ENCODE measurements around the gene TMED8.
"Not testable (repeated sequence)": the region's sequence is repeated elsewhere in the genome, so short reads cannot be mapped to it uniquely, and the experiment has no call there.

The TMED8 gene

GRCh38 chr14:77376771-77377501, at the start of gene TMED8, which contains the start of gene SAMD15:
Gene TMED8 (minus strand): TSS chr14:77377094. CDS start chr14:77377053, 41 bp downstream.
Gene SAMD15 (plus strand): TSS chr14:77377379. CDS start chr14:77377419, 40 bp downstream.
- peak; percentile 74 for DNase-seq

GRCh38 chr14:77426396-77426795, 49.5 kb upstream of the TMED8 start:
- DNase-seq = no peak

GRCh38 chr14:77424862-77425261, 48.0 kb upstream of the TMED8 start:
- no peak for DNase-seq

DNA sequence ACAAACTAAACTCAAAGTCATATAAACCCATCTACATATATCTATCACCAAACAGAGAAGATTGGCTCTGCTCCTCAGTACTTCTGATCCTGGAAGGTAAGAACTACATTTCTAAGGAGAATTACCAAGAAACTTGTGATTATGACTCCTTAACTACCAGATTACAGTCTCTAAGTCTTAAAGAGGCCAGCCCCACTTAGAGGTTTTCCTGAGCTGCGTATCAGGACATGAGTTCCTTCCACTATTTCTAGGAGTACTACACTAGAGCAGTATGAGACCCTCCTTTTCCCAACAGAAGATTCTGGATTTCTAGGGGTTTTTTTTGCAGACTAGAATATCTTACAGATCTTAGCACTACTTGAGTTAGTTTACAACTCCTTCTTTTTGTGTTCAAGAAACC, 46.5 kb upstream of the TMED8 start, which contains the start of gene NOXRED1:
Gene NOXRED1, minus strand, starts transcription at position 101 of the 400 bp plus-strand sequence. CDS start 634 bp downstream, outside the sequence.
- DNase-seq = no peak

- DNase-seq = no peak
These were observed 44.3 kb upstream of the TMED8 start for GRCh38 chr14:77421201-77421600.

- no peak for DNase-seq
These were observed 39.9 kb upstream of the TMED8 start for GRCh38 chr14:77416836-77417235.

GRCh38 chr14:77416098-77416497, 39.2 kb upstream of the TMED8 start:
- DNase-seq = not testable (repeated sequence)

- DNase-seq = not testable (repeated sequence)
These were observed 38.6 kb upstream of the TMED8 start for GRCh38 chr14:77415403-77416030.

DNA sequence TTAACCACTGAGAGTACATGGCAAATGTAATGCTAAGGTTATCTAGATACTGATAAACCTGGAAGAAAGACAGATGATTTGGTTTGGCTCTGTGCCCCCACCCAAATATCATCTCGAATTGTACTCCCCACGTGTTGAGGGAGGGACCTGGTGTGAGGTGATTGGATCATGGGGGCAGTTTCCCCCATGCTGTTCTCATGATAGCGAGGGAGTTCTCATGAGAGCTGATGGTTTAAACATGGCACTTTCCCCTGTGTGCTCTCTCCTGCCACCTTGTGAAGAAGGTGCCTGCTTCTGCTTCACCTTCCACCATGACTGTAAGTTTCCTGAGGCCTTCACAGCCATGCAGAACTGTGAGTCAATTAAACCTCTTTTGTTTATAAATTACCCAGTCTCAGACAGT, 32.2 kb upstream of the TMED8 start:
- DNase-seq = no peak

DNA sequence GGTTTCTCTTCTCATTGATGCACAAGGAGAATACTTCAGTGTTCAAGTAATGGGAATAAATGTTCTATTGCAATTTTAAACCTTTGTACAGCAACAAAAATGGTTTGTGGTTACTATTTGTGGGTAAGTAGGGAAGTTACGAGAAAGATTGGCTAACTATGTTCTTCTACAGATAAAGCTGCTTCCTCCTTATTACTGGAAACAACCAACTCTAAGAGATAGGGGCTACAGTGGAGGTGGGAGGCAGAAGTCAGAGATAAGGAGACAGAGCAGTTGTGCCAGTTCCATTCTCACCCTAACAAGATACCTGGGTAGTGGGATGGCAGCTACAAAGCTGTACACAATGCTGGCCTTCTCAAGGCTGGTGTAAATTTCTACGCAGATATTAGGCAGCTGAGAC, 30.3 kb upstream of the TMED8 start:
- DNase-seq = no peak

- no peak for DNase-seq
These were observed 29.8 kb upstream of the TMED8 start for GRCh38 chr14:77406718-77407117.

- no peak for DNase-seq
These were observed 29.2 kb upstream of the TMED8 start for GRCh38 chr14:77406086-77406485.

- no peak for DNase-seq
These were observed 26.9 kb upstream of the TMED8 start for GRCh38 chr14:77403768-77404167.

DNA sequence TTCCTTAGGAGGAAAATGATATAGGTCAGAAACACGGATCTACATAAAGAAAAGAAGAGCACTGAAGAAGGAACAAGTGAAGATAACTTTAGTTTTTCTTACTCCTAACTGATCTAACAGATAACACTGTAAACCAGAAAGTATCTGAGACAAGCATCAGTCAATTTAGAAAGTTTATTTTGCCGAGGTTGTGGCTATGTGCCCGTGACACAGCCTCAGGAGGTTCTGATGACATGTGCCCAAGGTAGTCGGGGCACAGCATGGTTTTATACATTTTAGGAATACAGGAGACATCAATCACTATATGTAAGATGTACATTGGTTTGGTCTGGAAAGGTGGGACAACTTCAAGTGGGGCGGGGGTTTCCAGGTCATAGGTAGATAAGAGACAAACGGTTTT, 23.3 kb upstream of the TMED8 start:
- no peak for DNase-seq

DNA sequence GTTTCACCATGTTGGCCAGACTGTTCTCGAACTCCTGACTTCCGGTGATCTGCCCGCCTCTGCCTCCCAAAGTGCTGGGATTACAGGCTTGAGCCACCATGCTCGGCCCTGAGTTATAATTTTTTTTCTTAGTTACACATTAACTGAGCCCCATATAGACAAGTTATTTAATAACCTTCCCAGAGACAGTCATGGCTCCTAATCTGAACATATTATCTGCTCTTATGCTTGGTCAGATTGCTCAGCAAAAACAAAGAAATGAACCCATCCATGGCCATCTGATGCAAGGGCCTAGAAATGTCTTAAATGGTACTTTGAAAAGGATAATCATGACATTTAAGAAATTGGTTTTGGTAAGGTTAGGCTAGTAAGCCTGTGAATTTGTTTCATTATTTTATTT, 13.3 kb upstream of the TMED8 start:
- no peak for DNase-seq

- DNase-seq = no peak
These were observed 1.8 kb upstream of the TMED8 start for GRCh38 chr14:77378701-77379100.

GRCh38 chr14:77377502-77377844, 579 bp upstream of the TMED8 start:
- no peak for DNase-seq

DNA sequence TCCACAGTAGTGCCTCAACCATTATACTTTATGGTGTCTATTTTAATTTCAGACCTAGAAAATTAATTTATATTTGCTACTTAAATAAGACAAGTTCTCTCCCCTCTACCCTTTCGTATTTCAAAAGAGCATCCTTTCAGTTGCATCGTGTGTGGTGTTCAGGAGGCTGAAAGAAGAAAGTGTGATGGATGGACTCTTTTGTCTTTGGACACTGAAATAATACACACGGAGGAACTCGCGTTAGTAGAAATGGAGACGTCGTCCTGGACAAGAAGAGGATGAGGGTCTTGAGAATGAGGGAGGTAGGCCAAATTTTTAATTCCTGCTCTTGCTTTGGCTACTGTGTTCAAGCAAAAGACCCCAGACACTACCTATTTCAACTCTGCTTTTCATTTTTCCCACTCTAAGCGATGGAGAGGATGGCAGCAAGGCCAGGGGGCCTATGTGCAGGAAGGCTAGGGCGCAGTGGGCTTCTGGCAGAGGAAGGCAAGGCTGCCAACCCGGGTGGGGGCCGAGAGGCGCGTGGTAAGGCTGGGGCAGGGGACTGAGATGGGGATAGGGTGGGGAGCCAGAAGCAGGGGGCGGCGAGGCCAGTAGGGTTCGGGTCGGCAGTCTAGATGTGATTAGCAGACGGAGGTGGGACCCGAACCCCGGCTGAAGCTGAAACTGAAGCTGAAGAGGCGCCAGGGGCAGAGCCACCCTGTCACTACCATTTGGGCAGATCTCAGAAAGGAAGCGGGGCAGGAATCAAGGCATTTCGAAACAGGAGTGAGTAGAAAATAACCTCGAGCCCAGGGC, 722 bp downstream of the TMED8 start:
- peak; percentile 21 to 22 for DNase-seq

- no peak for DNase-seq
These were observed 1.5 kb downstream of the TMED8 start for GRCh38 chr14:77375164-77375950.

- DNase-seq = no peak
These were observed 4.5 kb downstream of the TMED8 start for GRCh38 chr14:77372304-77372841.

GRCh38 chr14:77369285-77369684, 7.6 kb downstream of the TMED8 start:
- DNase-seq = no peak

GRCh38 chr14:77364146-77364545, 12.7 kb downstream of the TMED8 start:
- DNase-seq = no peak

DNA sequence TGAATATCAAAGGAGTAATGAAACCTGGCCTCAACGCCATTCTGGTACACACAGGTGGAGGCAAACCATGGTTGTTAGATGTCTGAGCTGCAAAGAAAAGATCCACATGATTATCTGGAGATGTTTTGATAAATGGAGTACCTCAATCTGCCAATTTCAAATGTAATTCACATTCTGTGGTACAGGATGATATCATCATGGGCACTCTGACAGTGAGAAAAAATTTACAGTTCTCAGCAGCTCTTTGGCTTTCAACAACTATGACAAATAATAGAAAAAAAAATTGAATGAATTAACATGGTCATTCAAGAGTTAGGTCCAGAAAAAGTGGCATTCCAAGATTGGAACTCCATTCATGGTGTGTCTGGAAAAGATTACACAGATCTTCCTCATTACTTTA, 17.3 kb downstream of the TMED8 start:
- no peak for DNase-seq
